NCI-H1436 treated with DMSO at 0.1 percent for 48 hours (cell line): Measurements from ENCODE around the gene PTRHD1.

Experiments
- DNase-seq: peaks from one replicate; lab custom pipeline; 2025; lab: John Stamatoyannopoulos, UW

Gene PTRHD1

GRCh38 chr2:24756789-24757188 lies 36.4 kb downstream of the PTRHD1 start:
- DNase-seq = no peak

GRCh38 chr2:24754985-24755705 lies 38.0 kb downstream of the PTRHD1 start:
- no peak for DNase-seq

- no peak for DNase-seq
Observed at GRCh38 chr2:24749069-24749691, 44.0 kb downstream of the PTRHD1 start.

GRCh38 chr2:24747299-24747698 lies 45.9 kb downstream of the PTRHD1 start:
- no peak for DNase-seq

DNA sequence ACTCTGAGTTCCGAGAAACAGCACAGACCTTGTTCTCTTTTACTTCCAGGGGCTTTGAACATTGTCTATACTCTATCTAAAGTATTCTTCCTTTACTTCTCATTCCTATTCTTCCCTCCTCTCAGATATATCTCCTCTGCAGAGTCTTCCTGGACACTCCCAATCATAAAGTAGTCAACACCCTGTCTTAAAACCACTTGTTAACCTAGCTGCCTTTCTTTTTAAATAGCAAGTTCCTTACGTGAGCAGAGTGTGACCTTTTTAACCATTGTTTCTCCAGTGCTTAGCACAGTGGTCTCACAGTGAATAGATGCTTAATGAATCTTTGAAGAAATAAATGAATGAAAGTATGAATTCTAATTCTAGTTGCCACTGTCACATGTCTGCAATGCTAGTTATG lies 47.4 kb downstream of the PTRHD1 start:
- no peak for DNase-seq

- no peak for DNase-seq
Observed at GRCh38 chr2:24744356-24744755, 48.8 kb downstream of the PTRHD1 start.

- DNase-seq = no peak
Observed at GRCh38 chr2:24743924-24744323, 49.3 kb downstream of the PTRHD1 start.

GRCh38 chr2:24742730-24743129 lies 50.5 kb downstream of the PTRHD1 start:
- no peak for DNase-seq

GRCh38 chr2:24740142-24740541 lies 53.0 kb downstream of the PTRHD1 start:
- no peak for DNase-seq
